ENCODE data around the gene ZNF100.

DNA sequence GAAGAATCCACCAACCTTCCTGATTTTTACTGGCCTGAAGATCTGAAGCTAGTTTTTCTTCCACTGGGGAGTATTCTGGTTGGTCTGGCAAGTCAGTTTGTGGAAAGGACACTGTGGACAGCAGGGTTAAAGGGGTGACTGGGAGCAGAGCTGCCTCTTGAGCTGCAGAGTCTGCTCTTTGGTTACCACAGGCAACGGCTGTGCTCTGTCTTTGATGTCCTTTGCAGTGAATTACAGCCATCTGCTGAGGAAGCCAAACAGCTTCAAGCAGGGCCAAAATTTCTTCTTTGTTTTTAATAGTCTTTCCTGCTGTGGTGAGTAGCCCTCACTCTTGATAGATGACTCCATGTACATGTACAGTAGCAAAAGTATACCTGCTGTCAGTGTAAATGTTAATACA lies 75.7 kb downstream of the ZNF100 start:
- TF ChIP-seq, protein P1, sequence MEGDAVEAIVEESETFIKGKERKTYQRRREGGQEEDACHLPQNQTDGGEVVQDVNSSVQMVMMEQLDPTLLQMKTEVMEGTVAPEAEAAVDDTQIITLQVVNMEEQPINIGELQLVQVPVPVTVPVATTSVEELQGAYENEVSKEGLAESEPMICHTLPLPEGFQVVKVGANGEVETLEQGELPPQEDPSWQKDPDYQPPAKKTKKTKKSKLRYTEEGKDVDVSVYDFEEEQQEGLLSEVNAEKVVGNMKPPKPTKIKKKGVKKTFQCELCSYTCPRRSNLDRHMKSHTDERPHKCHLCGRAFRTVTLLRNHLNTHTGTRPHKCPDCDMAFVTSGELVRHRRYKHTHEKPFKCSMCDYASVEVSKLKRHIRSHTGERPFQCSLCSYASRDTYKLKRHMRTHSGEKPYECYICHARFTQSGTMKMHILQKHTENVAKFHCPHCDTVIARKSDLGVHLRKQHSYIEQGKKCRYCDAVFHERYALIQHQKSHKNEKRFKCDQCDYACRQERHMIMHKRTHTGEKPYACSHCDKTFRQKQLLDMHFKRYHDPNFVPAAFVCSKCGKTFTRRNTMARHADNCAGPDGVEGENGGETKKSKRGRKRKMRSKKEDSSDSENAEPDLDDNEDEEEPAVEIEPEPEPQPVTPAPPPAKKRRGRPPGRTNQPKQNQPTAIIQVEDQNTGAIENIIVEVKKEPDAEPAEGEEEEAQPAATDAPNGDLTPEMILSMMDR (IDR thresholded peaks at IDR 0.05; ENCODE audit: low read depth, low read length): no peak
- no peak for TF ChIP-seq EZH2phosphoT487 (IDR thresholded peaks at IDR 0.05; ENCODE audit: low read depth)
